ENCODE data around the gene TSPAN18. TPM values are rescaled to one million over a fixed set of nuclear protein-coding genes. Genes with fewer than 3 reads are reported as not detected.

TSPAN18 gene
- total and polyA plus RNA-seq, 2 of the 4 experiments (the other 2 are of a cell fraction), result 0.36 to 1.1 TPM

GRCh38 chr11:44940835-44941234, 214.1 kb downstream of the TSPAN18 start:
- Histone ChIP-seq H3K56ac (ENCODE audit: extremely low read depth, insufficient read depth, low read length) (no peak overlapping the region), H3K9me3 (ENCODE audit: control insufficient read depth, insufficient read depth, low read length) (no peaks in the 10 kb centered on the region), H2BK15ac (ENCODE audit: low read depth, low read length) (no peak overlapping the region), H3K27ac (ENCODE audit: insufficient read depth, low read length) (no peak overlapping the region), H2BK120ac (ENCODE audit: low read depth, low read length) (no peak overlapping the region), H3K79me1 (ENCODE audit: low read depth in 1 of 2, low read length in 2 of 2) (peaks cover 8 to 23% of the 10 kb centered on the region in 2 experiments), H3K4me2 (ENCODE audit: low read depth, low read length) (no peak overlapping the region), H4K8ac (ENCODE audit: low read depth in 2 of 2, low read length in 2 of 2) (no peak overlapping the region), H3K14ac (replicated peaks; ENCODE audit: low read depth, low read length) (no peak overlapping the region), H3K9me1 (ENCODE audit: insufficient read depth, low read length) (peaks cover 7% of the 10 kb centered on the region), H3K4me3 (ENCODE audit: insufficient read depth, low read depth, low read length) (no peak overlapping the region), H2AK5ac (ENCODE audit: low read depth, low read length) (no peak overlapping the region), H4K20me1 (ENCODE audit: insufficient read depth, low read length) (peaks cover 55% of the 10 kb centered on the region), H2BK20ac (ENCODE audit: low read depth, low read length) (no peak overlapping the region), H4K5ac (ENCODE audit: low read depth, low read length) (no peak overlapping the region), H2BK5ac (ENCODE audit: low read depth, low read length, poor library complexity, severe bottlenecking) (no peak overlapping the region), H3K4me1 (ENCODE audit: control insufficient read depth, insufficient read depth, low read length) (no peaks in the 10 kb centered on the region; the same call in 1 of the 2 replicates), H3K23ac (ENCODE audit: low read depth, low read length) (no peak overlapping the region), H3K9ac (ENCODE audit: low read depth, low read length) (no peak overlapping the region), H3K36me3 (ENCODE audit: control insufficient read depth, insufficient read depth, low read length) (peaks cover 26% of the 10 kb centered on the region; the same call in 1 of the 2 replicates), H4K91ac (ENCODE audit: insufficient read depth, low read depth, low read length) (no peak overlapping the region), H3K4ac (ENCODE audit: low read depth, low read length) (no peak overlapping the region), H3K27me3 (ENCODE audit: control insufficient read depth, insufficient read depth, low read length) (no peaks in the 10 kb centered on the region), H3K18ac (ENCODE audit: low read depth, low read length) (no peak overlapping the region), H2AK9ac (replicated peaks; ENCODE audit: low read depth, low read length, poor library complexity) (no peak overlapping the region), H2AFZ (replicated peaks; ENCODE audit: low read length, poor library complexity) (no peak overlapping the region)
- no peak for ATAC-seq (ENCODE audit: low read depth)
- in situ Hi-C loops (cut with MboI; ENCODE audit: low sequenced_read_pairs), result no loop called here
- TF ChIP-seq FOS (IDR thresholded peaks at IDR 0.05; ENCODE audit: low read depth, low read length), result no peak
- TF ChIP-seq MXI1 (IDR thresholded peaks at IDR 0.05; ENCODE audit: borderline replicate concordance, low read depth, low read length), result no peak
- TF ChIP-seq, protein P1, sequence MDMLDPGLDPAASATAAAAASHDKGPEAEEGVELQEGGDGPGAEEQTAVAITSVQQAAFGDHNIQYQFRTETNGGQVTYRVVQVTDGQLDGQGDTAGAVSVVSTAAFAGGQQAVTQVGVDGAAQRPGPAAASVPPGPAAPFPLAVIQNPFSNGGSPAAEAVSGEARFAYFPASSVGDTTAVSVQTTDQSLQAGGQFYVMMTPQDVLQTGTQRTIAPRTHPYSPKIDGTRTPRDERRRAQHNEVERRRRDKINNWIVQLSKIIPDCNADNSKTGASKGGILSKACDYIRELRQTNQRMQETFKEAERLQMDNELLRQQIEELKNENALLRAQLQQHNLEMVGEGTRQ (IDR thresholded peaks at IDR 0.05; ENCODE audit: low read depth, low read length), result no peak
- TF ChIP-seq, protein P2, sequence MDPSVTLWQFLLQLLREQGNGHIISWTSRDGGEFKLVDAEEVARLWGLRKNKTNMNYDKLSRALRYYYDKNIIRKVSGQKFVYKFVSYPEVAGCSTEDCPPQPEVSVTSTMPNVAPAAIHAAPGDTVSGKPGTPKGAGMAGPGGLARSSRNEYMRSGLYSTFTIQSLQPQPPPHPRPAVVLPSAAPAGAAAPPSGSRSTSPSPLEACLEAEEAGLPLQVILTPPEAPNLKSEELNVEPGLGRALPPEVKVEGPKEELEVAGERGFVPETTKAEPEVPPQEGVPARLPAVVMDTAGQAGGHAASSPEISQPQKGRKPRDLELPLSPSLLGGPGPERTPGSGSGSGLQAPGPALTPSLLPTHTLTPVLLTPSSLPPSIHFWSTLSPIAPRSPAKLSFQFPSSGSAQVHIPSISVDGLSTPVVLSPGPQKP (IDR thresholded peaks at IDR 0.05; ENCODE audit: borderline replicate concordance, low read depth, low read length), result no peak
- TF ChIP-seq SMC3 (IDR thresholded peaks at IDR 0.05; ENCODE audit: low read depth, low read length), result no peak
- TF ChIP-seq MAZ (IDR thresholded peaks at IDR 0.05; ENCODE audit: borderline replicate concordance, low read depth, low read length), result no peak
- TF ChIP-seq, protein P3, sequence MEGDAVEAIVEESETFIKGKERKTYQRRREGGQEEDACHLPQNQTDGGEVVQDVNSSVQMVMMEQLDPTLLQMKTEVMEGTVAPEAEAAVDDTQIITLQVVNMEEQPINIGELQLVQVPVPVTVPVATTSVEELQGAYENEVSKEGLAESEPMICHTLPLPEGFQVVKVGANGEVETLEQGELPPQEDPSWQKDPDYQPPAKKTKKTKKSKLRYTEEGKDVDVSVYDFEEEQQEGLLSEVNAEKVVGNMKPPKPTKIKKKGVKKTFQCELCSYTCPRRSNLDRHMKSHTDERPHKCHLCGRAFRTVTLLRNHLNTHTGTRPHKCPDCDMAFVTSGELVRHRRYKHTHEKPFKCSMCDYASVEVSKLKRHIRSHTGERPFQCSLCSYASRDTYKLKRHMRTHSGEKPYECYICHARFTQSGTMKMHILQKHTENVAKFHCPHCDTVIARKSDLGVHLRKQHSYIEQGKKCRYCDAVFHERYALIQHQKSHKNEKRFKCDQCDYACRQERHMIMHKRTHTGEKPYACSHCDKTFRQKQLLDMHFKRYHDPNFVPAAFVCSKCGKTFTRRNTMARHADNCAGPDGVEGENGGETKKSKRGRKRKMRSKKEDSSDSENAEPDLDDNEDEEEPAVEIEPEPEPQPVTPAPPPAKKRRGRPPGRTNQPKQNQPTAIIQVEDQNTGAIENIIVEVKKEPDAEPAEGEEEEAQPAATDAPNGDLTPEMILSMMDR (conservative IDR thresholded peaks at IDR 0.05; ENCODE audit: low read depth, low read length), result no peak
- no peak for TF ChIP-seq RAD21 (IDR thresholded peaks at IDR 0.05; ENCODE audit: low read length)
- TF ChIP-seq BHLHE40 (IDR thresholded peaks at IDR 0.05; ENCODE audit: low read depth, low read length), result no peak
- no peak for TF ChIP-seq RFX5 (IDR thresholded peaks at IDR 0.05; ENCODE audit: low read depth, low read length)
- TF ChIP-seq MAFK (IDR thresholded peaks at IDR 0.05; ENCODE audit: low read depth, low read length), result no peak
- no peak for TF ChIP-seq CHD1 (IDR thresholded peaks at IDR 0.05; ENCODE audit: low read depth, low read length)
- no peak for DNase-seq
- no TSS peak for BruUV-seq (replicated peaks)
- POLR2A ChIA-PET (ENCODE audit: unreplicated experiment), result no interaction called here
- CTCF ChIA-PET, result interaction anchor here (1.1 kb wide), 1 partner anchor 14 kb away, joined by 4 read pairs; no protein-coding TSS in a partner anchor
- 78% methylated on average over 4 of the region's 9 CpGs; no CpG with 5 or more reads in 1 of the 2 experiments for WGBS, 2 experiments (ENCODE audit: extremely low coverage in 2 of 2, insufficient read length in 1 of 2)
- intact Hi-C loops (cut with micrococcal nuclease), result no loop called here
- dilution Hi-C loops (cut with HindIII; ENCODE audit: low sequenced_read_pairs, unreplicated experiment), result no loop called here

Measured in IMR-90 (cell line).